Peyer's patch (tissue), 4 donors: Measurements from ENCODE around the gene PHF8.

Experiments used
- CTCF ChIP-seq, 6 experiments: fragments of 450-650 bp in 4 of 6; fragments of 200-600 bp in 2 of 6; sonication (generic) in 1 of 6; IDR thresholded peaks; one replicate each; pipeline ENCODE4 v1.5.1; 2017 to 2019; ENCODE audit warnings: antibody characterized with exemption in 6 of 6, mild to moderate bottlenecking in 3 of 6, moderate library complexity in 1 of 6
- POLR2A ChIP-seq, 2 donors: fragments of 450-650 bp; IDR thresholded peaks; one replicate each; pipeline ENCODE4 v1.5.1; 2017; ENCODE audit warnings: antibody characterized with exemption in 2 of 2, mild to moderate bottlenecking in 2 of 2, moderate library complexity in 2 of 2

DNA sequence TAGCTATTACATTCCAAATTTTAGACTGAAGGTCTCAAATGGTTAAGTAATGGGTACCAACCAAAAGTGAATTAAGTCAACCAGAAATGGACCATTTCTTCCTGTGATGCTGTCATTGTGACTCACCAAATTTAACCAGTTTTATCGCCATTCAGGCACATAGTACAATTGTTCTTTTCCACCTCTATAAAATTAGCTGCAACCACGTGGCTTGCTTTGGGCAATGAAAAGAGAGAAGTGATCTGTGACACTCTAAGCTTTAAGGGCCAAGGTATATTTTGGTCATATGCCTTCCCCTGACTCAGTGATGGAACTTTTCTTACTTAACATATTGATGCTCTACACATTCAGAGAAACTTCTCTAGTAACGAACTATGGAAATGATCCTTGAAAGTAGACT is 20.3 kb upstream of the PHF8 start:
- TF ChIP-seq CTCF (IDR thresholded peaks at IDR 0.05) (no peak), POLR2A (IDR thresholded peaks at IDR 0.05) (no peak)
